H1 (cell line): ENCODE results near the gene TIMM23. TPM values are rescaled to one million over a fixed set of nuclear protein-coding genes. Genes with fewer than 3 reads are reported as not detected.

Experiments used
- RBBP5 ChIP-seq: IDR thresholded peaks from 2 replicates; pipeline ENCODE4 v1.7.1; 2012; ENCODE audit warnings: low read depth, mild to moderate bottlenecking, inconsistent platforms, low read length, moderate library complexity, borderline replicate concordance
- polyA plus RNA-seq, 7 experiments: library from polyadenylated mRNA; depleted of rRNA in 3 of 7; stranded (reverse) in 5 of 7; unstranded in 2 of 7; fragments of >200 nt in 5 of 7; fragments of 200-250 nt in 2 of 7; gene quantifications; 1 replicate in 5 of 7; 2 replicates in 1 of 7; 4 replicates in 1 of 7; pipeline versions ENCODE4 v1.2.1 to v1.2.3, GENCODE V29; 2011 to 2013; ENCODE audit warnings: missing spikeins in 2 of 7, mixed read lengths in 2 of 7
- total RNA-seq: library from RNA; stranded (reverse); fragmentation: NEBNext Ultra II Directional; extraction: Animal tissue kit (Norgen Biotek cat#: 25700); gene quantifications from 2 replicates; pipeline ENCODE4 v1.2.1, GENCODE V29; 2021

The TIMM23 gene
- total and polyA plus RNA-seq, 2 of the 8 experiments (the other 6 are each of a cell fraction or from before 2014, with no cell fraction given), result 101 to 130 TPM

- no peak for TF ChIP-seq RBBP5
Observed at GRCh38 chr10:46033602-46034011, 61.3 kb downstream of the TIMM23 start (continued).
